Measurements from ENCODE around the gene TMEM259.
A peak's percentile ranks its signal among the peaks of the same experiment; 100 is the strongest.

The TMEM259 gene

DNA sequence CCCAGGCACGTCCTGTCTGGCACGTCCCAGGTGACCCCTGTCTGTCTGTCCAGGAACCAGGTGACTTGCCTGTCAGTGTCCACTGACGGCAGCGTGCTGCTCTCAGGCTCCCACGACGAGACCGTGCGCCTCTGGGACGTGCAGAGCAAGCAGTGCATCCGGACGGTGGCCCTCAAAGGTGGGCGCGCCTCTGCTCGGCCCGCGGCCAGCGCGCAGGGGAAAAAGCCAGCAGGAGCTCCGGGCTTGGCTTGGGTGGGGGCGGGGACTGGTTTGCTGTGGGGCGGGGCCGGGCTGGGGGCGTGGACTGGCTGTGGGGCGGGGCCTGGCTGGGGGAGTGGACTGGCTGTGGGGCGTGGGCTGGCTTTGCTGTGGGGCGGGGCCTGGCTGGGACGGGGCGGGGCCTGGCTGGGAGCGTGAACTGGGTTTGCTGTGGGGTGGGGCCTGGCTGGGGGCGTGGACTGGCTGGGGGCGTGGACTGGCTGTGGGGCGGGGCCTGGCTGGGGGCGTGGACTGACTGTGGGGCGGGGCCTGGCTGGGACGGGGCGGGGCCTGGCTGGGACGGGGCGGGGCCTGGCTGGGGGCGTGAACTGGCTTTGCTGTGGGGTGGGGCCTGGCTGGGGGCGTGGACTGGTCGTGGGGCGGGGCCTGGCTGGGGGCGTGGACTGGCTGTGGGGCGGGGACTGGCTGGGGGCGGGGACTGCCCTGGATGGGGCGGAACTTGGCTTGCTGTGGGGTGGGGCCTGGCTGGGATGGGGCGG lies 29.6 kb downstream of the TMEM259 start:
- no peak for TF ChIP-seq CTCF (conservative IDR thresholded peaks at IDR 0.05; ENCODE audit: control insufficient read depth, insufficient read depth, low read depth, low read length)
- DNase-seq (ENCODE audit: low read depth), result peak; percentile 54
- no peak overlapping the region for H3K4me3 ChIP-seq (ENCODE audit: control insufficient read depth, low read depth, low read length)

GRCh38 chr19:990746-991145 lies 30.2 kb downstream of the TMEM259 start:
- no peak for TF ChIP-seq CTCF (conservative IDR thresholded peaks at IDR 0.05; ENCODE audit: control insufficient read depth, insufficient read depth, low read depth, low read length)
- DNase-seq (ENCODE audit: low read depth), result no peak

DNA sequence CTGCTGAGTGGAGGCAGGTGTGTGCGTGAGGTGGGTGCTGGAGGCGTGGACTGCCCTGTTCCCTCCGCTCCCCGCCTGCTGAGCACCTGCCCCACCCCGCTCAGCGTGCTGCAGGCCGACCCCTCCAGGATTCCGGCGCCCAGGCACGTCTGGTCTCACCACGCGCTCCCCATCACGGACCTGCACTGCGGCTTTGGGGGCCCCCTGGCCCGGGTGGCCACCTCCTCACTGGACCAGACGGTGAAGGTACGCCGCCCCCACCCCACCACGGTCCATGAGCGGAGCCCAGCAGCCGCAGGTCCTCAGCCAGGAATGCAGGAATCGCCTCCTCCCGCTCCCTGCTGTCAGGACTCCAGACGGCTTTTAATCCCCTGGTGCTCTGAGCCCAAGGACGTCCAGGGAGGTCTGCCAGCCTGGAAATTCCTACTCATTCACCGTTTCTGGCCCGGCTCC lies 30.8 kb downstream of the TMEM259 start:
- DNase-seq (ENCODE audit: low read depth), result no peak
- H3K4me3 ChIP-seq (ENCODE audit: control insufficient read depth, low read depth, low read length), result no peak overlapping the region
- no peak for TF ChIP-seq CTCF (conservative IDR thresholded peaks at IDR 0.05; ENCODE audit: control insufficient read depth, insufficient read depth, low read depth, low read length)

More at GRCh38 chr19:990746-991145, 30.2 kb downstream of the TMEM259 start:
- no peak overlapping the region for H3K4me3 ChIP-seq (ENCODE audit: control insufficient read depth, low read depth, low read length)

DNA sequence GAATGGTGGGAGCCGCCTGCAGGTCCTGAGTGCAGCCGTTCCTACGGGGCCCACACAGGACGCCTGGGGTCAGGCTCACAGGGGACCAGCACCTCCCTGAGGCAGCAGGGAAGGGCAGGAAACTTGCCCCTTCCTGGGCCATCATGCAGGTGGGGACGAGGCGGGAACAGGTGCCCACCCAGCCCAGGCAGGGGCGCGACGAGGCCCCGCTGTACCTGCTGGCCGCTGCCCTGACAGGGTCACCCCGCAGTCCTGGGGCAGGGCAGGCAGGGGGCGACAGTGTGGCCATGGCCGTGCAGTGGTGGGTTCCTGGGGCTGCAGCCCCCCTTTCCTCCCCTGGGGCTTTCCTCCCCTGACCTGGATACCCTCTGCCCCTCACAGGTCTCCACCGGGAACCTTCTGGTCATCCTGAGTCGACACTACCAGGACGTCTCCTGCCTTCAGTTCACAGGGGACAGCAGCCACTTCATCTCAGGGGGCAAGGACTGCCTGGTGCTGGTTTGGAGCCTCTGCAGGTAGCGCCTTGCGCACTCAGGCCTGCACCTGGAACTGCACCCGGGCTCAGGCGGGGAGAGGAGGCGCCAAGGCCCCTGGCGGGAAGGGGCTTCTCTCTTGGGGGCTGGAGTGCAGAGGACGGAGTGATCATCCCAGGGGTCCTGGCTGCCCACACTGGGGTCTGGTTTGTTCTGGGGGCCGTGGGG lies 31.4 kb downstream of the TMEM259 start:
- H3K4me3 ChIP-seq (ENCODE audit: control insufficient read depth, low read depth, low read length), result no peak overlapping the region
- TF ChIP-seq CTCF (conservative IDR thresholded peaks at IDR 0.05; ENCODE audit: control insufficient read depth, insufficient read depth, low read depth, low read length), result no peak
- DNase-seq (ENCODE audit: low read depth), result no peak

DNA sequence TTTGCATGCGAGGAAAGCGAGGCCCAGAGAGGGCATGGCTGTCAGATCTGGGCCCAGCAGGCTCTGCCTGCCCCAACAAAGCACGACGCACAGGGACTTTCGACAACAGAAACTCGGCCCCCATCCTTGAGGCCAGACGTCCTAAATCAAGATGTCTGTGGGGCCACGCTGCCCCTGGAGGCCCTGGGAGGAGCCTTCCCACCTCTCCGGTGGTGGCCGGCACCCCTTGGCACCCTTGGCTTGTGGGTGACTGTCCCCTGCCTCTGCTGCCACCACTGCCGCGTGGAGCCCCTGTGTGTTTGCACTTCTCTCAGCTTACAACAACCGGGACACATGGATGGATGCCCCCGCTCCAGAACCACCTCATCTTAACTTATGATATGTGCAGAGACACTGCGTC lies 32.4 kb downstream of the TMEM259 start:
- DNase-seq (ENCODE audit: low read depth), result no peak
- no peak for TF ChIP-seq CTCF (conservative IDR thresholded peaks at IDR 0.05; ENCODE audit: control insufficient read depth, insufficient read depth, low read depth, low read length)
- no peak overlapping the region for H3K4me3 ChIP-seq (ENCODE audit: control insufficient read depth, low read depth, low read length)

DNA sequence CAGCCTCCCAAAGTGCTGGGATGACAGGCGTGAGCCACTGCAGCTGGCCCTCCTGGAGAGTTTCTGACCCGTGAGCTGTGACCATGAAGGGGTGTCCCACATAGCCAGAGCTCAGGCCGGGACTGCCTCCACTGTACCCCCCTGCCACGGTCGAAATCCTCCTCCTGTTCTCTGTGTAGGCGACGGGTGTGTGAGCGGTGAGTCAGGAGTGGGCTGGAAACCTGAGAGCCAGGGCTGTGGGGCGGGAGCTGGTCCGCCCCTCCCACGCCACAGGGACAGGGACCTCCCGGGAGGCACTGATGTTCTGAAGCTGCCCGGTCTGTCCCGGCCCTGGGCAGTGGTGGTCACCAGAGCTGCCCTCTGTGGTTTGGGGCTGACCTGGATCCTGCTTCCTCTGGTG lies 32.8 kb downstream of the TMEM259 start:
- H3K4me3 ChIP-seq (ENCODE audit: control insufficient read depth, low read depth, low read length), result no peak overlapping the region
- peak; percentile 10 for DNase-seq (ENCODE audit: low read depth)
- TF ChIP-seq CTCF (conservative IDR thresholded peaks at IDR 0.05; ENCODE audit: control insufficient read depth, insufficient read depth, low read depth, low read length), result no peak

All from fibroblast of mammary gland (primary cell).